Stimulated activated CD4-positive, alpha-beta T cell treated with anti-CD3 and anti-CD28 coated beads, Interleukin-2, amount 100 ng/mL, for 4 hours (primary cell): ENCODE data around the gene HOXB8.

ENCODE experiments used
- DNase-seq: peaks from one replicate; pipeline ENCODE4 v3.0.0-alpha.2; 2020; ENCODE audit warnings: low read depth

HOXB8 gene

GRCh38 chr17:48615047-48615962 lies at the start of gene HOXB8:
Gene HOXB8, minus strand, starts transcription at chr17:48615292. Its CDS starts 588 bp downstream, at chr17:48614704.
- no peak for DNase-seq

- no peak for DNase-seq
These were observed 48.2 kb upstream of the HOXB8 start for GRCh38 chr17:48663134-48663924.

DNA sequence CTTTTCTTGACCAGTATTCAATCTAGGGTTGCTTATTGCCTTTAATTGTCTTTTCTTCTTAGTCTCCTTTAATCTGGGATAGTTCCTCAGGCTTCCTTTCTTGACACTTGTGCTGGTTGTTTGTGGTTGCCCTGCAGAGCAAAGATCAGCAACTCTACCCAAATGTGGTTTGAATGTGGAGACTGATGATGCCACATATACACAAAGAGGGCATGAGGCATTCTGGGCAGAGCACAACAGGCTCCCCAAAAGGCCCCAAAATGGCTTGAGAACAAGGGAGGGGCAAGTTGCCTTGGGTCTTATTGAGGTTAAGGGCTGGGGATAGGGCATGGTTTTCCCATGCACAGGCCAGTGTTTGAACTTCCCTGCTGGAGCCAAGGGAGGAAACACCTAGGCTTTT lies 40.8 kb upstream of the HOXB8 start:
- no peak for DNase-seq

- DNase-seq, result no peak
These were observed 34.6 kb upstream of the HOXB8 start for GRCh38 chr17:48649741-48650140.

- no peak for DNase-seq
These were observed 32.8 kb upstream of the HOXB8 start for GRCh38 chr17:48647963-48648245.

DNA sequence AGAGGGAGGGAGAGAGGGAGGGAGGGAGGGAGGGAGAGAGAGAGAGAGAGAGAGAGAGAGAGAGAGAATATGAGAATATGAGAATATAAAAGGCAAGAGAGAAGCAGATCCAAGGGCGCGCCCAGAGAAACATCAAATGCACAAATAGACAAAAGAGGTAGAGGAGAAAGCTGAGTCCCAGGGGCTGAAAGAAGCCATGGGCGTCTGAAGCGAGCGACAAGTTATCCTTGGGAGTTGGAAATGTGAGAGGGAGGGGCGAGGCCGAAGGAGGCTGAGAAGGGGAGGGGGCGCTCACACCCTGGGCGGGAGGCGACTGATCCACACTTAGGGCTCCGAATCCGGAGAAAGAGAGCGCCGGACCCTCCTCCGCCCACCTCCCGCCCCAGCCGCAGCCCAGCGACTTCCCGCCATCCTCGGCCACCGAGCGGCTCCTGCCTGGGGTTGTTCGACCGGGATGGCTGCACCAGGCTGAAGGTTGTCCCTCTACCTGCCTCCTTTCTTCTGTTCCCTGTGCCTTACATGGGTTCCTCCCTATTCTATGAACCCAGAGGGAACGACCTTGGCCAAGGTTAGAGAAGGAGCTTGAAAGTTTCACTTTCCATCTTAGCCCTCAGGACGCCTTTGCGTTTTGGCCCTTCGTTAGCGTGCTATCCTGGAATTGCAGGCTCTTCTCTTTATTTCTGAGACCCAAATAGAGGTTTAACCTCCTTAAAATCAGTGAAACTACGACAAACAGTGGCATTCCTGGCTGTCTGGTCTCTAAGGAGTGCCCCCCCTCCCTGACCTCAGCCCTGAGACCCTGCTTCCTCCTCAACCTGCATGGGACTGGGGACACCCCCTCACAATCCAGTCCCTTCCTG lies 32.2 kb upstream of the HOXB8 start:
- no peak for DNase-seq

- no peak for DNase-seq
These were observed 31.4 kb upstream of the HOXB8 start for GRCh38 chr17:48646183-48647102.

DNA sequence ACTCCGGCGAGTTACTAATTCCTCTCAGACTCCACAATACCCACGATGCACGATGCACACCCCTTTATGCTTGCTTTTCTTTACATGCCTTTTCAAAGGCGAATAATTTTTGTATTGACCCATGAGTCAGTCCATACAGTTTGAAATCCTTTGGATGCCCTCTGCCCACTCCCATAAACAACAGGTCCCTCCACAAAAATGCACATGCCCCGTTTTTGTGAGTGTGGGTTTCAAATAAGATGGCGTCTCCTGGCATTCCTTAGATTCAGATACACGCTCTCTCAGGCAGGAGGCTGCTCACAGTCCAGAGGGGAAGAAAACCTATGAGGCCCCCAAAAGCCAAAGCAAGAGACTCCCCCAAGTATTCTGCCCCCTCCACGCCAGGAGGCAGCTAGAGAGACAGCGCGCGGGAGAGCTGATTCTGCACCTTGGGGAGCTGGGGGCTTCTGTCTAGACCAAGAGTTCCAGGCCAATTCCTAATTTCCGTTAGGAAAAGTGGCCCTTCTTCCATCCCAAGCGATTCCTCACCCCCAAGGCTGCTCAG lies 30.6 kb upstream of the HOXB8 start:
- no peak for DNase-seq

GRCh38 chr17:48644910-48645557 lies 29.9 kb upstream of the HOXB8 start:
- DNase-seq, result no peak

- DNase-seq, result no peak
These were observed 29.1 kb upstream of the HOXB8 start for GRCh38 chr17:48644159-48644558.

DNA sequence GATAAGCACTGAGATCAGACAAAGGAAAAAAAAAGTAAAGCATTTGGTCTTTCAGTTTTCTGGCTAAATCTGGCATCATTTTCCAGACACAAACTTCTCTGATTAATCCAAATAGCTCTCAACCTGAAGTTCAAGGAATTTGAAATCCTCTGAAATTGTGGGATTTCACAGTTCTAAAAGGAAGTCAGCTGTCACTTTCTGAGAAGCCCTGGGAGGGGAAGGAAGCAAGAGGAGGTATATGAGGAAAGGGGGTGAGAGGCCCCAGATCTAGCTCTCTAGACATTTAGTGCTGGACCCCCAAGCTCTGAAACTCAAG lies 28.6 kb upstream of the HOXB8 start:
- DNase-seq, result no peak

DNA sequence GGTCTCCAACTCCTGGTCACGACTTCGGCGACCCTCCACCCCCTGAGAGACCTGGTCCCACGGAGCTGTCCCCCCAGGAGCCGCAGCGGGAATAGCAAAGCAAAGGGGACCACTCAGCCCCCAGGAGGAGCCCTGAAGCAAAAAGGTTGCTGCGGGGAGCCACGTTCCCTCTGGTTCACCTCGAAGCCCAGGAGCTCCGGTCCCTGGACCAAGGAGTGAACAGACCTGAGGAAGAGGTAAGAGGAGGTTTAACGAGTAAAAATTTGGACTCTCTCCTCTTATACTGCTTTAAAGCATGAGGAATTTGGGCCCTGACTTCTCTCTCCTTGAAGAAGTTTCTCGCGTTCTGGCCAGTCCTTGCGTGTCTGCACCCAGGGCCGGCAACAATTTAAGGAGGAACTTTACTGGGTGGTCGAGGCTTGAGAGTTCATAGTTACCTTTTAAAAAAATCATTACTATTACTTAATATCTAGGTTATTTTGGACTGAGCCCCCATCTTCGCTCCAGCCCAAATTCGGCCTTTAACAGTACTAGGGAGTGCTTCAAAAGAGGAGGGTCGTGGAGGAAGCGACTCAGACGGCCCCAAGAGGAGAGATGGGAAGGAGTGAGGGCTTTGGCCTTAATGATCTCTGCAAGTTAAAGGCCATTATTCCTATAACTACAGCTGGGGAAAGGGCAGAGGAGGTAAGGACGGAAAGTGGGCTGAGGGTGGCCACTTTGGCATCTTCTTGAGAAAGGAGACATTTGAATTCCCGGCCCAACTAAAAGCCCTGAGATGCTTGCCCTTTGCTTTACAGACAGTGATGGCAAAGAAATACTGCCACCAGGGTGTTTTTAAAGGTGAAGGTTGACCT lies 28.0 kb upstream of the HOXB8 start:
- DNase-seq, result no peak

DNA sequence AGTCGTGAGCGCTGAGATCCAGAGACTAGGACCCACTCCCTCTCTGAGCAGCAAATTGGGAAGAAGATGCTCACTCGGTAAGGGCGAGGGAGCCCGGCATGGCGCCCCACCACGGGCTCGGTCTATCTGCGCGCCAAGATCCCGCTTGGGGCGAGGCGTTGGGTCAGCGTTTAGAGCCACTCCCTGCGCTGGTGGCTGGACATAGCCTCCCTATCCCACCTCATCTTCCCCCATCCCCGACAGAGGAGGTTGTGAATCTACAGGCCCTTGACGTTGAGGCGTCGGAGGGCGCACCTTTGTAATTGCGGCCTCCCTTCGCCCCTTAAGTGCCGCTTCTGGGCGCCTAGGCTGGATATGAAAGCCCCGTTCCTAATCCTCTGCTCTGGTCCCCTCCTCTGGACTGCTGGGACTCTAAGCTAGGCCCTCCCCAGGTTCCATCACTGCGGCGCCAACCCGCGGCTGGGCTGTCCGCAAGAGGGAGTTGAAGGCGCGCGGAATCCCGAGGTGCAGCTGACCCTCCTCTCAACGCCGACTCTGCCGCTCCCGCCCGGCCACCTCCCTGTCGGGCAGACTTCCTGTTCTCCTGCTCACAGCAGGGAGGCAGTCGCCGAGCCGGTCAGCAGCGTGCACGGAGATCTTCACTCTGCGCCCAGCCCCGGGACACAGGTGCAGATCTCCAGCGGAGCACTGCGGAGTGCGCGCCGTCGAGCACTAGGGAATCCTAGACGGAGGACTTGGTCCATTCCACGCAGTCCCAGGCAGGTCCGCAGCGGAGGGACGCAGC lies 27.2 kb upstream of the HOXB8 start:
- no peak for DNase-seq

- DNase-seq, result no peak
These were observed 26.5 kb upstream of the HOXB8 start for GRCh38 chr17:48641541-48642058.

DNA sequence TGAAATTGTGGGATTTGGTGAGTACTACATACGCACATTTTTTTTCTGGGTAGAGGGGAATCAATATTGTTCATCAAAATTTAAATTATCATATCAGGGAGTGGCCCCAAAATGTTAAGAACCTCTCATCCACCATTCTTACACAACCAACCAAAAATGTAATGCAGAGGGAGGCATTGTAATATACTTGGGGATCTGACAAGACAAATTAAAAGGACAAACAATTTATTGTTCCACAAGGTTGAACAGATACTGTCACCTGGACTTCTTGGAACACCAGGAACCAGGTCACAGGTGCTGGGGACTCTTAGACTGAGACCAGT lies 25.7 kb upstream of the HOXB8 start:
- DNase-seq, result no peak

DNA sequence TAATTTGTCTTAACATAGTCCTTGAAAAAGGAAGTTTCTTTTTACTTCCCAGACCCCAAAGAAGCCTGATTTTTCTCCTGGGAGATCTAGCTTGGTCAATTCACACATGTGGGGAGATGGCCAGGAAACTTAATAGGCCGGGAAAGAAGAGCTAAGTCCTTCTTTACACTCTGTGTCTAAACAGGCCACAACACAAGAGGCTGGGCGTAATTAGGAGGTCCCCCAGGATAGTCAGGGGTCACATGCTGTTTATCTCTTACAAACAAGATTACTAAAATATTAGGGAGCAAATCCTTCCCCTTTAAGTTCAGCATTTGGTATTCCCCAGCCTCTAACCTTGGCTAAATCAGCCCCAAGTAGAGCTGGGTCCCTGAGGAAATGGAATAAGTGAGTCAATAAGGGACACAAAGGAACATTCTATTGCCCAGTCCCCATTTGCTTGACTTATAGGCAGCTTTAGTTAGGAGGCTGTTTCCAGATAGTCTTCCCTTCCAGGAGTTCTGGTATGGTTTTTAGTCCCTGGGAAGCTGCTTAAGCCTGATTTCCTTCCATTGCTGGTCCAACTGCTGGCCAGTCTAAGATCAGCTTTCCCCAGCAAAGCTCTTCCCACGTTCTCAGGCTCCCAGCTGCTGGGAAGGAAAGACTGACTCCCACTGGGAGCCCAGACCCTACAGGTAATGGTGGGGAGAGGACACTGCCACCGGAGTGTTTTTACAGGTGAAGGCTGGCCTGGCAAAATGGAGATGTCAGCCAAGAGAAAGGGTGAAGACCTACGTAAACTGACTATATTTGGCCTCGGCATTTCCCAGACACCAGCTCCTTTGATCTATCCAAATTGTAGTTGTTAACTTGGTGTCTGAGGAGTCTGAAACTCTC lies 25.1 kb upstream of the HOXB8 start:
- DNase-seq, result no peak

DNA sequence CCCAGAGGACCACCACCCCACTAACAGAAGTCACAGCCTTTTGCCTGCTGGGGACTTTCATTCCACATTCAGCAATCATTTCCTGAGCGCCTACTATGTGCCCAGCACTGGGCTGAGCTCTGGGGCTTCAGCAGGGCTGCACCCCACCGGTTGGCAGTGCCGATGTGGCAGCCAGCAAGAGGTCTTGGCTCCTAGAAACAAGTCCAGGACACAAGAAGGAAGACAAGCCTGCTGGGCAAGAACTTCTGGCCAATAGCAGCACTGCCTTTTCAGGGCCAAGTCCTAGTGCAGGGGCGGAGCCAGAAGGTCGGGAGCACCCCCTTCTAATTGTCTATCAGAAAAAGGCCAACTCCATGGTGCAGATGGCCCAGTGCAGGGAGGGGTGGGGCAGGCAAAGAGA lies 24.0 kb upstream of the HOXB8 start:
- no peak for DNase-seq
